ENCODE measurements around the gene DLX3.
"Not testable (repeated sequence)": the region's sequence is repeated elsewhere in the genome, so short reads cannot be mapped to it uniquely, and the experiment has no call there.

Gene DLX3

GRCh38 chr17:49995055-49995738, at the start of gene DLX3:
TSS of gene DLX3 (minus strand) at chr17:49995224. CDS start at chr17:49994998, 226 bp downstream.
- no peak for DNase-seq

GRCh38 chr17:50044483-50044882, 49.5 kb upstream of the DLX3 start:
- no peak for DNase-seq

DNA sequence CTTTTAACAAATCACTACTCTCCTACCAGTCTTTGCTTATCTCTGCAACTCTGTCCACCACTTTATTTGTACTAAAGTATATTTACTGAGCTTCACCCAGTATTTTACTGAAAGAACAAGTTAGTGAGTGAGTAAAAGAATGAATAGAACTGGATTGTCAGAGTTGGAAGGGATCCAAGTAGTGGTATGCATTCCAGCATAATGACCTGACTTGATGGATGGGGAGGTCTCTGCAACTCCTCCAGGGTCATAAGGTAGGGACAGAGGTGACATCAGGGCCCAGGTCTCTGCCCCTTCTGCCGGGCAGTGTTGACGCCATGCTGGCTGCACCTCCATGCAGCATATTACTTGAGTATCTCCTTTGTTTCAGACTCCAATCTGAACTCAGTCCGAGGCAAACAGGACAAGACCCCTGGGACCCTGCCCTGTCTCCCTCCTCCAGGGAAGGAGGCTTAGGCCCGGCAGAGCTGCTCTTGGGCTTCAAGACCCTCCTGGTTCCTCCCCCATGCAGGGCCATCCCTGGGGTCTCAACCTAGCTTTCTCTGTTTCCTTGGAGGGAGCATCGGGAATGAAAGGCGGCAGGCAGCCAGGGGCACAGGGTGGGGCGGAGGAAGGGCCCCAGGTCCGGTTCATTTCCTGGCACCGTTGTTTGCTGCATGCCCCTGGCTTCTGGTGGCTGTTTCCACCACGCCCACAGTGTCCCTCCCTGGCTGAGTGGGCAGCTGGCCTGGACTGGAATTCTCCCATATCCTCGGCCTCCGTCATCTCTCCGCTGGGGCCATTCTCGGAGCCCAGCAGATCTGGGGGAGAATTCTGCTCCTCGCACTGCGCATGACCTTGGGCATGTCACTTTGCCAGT, 48.5 kb upstream of the DLX3 start:
- no peak for DNase-seq

GRCh38 chr17:50042211-50042610, 47.2 kb upstream of the DLX3 start:
- no peak for DNase-seq

DNA sequence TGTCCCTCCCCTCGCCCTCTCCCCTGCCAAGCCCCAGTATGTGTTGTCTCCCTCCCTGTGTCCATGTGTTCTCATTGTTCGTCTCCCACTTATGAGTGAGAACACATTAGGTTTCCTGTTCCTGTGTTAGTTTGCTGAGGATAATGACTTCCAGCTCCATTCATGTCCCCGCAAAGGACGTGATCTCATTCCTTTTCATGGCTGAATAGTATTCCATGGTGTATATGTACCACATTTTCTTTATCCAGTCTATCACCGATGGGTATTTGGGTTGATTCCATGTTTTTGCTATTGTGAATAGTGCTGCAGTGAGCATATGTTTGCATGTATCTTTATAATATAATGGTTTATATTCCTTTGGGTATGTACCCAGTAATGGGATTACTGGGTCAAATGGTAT, 45.5 kb upstream of the DLX3 start:
- DNase-seq = not testable (repeated sequence)

- DNase-seq = no peak
Measured at GRCh38 chr17:50039058-50039457, 44.0 kb upstream of the DLX3 start.

DNA sequence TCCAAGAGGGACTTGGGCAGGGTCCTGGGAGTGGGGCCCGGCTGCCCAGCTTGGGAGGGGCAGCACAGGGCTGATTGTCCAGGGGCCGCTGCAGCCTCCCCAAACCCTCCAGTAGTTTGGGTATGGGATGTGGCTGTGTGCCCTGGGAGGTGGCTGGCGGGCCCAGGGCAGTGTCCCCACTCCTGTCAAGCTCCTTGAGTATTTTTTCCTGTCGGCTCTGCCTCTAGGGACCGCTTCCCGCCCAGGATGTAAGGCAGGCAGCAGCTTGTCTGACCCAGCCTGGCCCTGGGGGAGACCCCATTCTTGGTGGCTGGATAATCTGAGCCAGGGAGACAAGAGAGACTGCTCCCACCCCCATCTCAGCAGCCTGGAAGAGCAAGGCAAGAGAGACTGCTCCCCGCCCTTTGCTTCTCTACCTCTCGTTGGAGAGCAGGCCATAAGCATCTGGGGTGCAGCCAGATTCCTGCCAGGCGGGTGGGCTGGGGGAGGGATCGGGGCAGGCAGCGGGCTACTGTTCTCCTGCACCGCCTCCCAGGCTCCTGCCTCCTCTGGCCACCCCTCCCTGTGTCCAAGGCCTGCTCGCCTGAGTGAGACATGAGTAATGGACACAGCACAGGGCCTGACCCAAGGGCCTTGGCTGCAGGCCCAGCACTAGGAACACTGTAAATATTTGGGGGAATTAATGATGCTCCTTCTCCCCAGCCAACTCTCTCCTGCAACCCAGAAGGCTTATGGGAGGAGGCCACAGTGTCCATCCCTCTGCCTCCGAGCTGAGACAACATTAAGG, 42.5 kb upstream of the DLX3 start:
- no peak for DNase-seq

- DNase-seq = no peak
Measured at GRCh38 chr17:50036455-50037261, 41.6 kb upstream of the DLX3 start.

DNA sequence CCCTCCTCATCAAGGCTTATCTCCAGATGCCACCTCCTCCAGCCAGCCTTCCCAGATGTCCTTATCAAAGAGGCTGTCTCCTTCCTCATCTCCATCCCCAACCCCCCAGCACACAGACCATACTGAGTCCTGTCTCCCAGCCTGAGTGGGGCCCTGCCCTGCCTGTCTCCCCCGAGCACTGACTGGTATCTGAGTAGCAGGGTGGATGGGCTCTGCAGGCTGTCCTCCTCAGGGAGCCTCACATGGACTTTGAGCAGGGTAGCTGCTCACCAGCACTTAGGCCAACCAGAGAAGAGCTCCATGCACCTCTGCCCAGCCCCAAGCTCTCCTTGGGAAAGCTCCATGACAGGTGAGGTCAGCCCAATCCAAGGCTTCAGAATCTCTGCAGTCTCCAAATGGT, 40.9 kb upstream of the DLX3 start:
- DNase-seq = no peak

DNA sequence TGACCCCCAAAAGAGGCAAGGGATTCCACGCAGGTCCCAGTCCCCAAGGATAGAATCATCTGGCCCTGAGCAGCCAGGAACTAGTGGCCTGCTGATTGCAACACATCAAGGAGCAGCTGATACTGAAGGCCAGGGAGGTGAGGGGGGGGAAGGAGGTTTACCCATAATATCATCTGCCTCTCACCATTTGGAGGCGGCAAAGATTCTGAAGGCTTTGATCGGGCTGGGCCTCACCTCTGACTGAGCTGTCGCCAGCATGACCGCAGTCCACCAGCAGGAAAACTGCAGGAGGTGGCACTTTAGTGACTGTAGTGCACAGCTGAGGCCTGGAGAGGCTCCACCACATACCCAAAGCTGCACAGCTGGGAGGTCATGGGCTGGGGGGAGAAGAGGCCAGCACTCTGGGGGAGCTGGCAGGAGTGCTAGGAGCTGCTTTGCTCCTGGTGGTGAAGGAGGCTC, 40.4 kb upstream of the DLX3 start:
- DNase-seq = no peak

- no peak for DNase-seq
Measured at GRCh38 chr17:50034498-50035364, 39.7 kb upstream of the DLX3 start.

DNA sequence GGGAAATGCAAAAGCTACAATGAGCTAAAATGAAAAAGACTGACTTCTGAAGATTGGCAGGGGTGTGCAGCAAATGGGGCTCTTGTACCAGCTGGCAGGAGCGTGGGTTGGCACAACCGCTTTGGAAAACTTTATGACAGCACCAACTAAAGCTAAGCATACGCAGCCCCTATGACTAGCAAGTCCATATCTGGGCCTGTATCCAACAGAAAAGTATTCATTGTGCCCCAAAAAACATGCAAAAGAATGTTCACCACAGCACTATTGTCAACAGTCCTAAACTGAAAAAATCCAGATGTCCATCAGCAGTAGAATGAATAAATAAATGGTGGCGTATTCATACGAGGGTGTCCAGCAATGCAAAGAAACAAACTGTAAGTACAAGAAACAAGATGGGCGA, 38.3 kb upstream of the DLX3 start:
- DNase-seq = no peak

- DNase-seq = no peak
Measured at GRCh38 chr17:50029185-50029584, 34.2 kb upstream of the DLX3 start.

- no peak for DNase-seq
Measured at GRCh38 chr17:50028736-50029120, 33.7 kb upstream of the DLX3 start.

GRCh38 chr17:50027881-50028735, 33.1 kb upstream of the DLX3 start:
- DNase-seq = no peak

GRCh38 chr17:50027172-50027880, 32.3 kb upstream of the DLX3 start:
- DNase-seq = no peak

- DNase-seq = no peak
Measured at GRCh38 chr17:50026837-50027171, 31.8 kb upstream of the DLX3 start.

DNA sequence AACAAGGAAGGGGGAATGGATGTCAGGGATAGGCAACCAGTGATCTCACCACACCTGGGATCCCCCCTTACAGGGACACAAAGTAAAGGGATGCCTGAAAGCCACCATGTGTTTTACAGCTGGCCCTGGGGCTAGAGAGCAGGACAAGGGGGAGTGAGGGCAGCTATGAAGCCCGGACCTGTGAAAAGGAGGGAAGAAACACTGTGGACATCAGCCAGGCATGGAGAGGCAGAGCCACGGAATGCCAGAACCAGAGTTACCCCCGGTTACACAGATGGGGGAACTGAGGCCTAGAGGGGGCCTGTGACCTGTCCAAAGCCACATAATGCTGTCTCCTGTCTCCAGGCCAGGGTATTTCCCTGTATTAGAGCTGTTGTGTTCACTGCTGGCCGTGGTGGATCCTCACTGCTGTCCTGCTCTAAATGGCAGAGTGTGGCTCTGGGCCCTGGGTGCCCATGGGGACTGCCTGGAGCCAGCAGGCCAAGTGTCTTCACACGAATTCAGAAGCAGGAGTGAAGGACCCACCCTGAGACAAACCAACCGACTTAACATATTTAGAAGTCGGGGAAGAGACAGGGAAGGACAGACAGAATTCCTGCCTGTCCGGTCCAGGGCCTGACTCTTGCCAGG, 31.1 kb upstream of the DLX3 start:
- no peak for DNase-seq

DNA sequence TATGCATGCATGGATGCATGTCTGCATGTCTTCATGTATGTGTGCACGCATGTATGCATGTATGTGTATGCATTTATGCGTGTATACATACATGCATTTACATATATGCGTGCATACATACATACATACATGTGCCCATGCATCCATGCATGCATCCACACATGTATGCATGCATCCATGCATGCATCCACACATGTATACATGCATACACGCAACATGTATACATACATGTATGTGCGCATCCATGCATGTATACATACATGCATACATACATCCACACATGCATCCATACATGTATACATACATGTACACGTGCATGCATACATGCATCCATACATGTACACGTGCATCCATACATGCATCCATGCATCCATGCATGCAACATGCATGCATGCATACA, 29.8 kb upstream of the DLX3 start:
- no peak for DNase-seq

DNA sequence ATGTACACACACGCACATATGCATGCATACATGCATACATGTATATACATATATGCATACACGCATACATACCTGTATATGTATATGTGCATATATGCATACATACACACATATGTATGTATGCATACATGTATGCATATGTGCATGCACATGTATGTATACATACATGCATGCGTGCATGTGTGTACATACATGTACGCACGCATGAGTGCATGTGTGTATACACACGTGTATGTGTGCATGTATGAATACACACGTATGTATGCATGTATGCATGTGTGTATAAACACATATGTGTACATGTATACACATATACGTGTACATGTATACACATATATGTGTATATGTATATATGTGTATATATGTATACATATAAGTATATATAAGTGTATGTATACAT, 28.5 kb upstream of the DLX3 start:
- DNase-seq = no peak

All from cortex of kidney (tissue), 1 donor.